ENCODE data around the gene PRR29.

GRCh38 chr17:63995626-63996025, 2.5 kb upstream of the PRR29 start:
- TF ChIP-seq, protein P1, sequence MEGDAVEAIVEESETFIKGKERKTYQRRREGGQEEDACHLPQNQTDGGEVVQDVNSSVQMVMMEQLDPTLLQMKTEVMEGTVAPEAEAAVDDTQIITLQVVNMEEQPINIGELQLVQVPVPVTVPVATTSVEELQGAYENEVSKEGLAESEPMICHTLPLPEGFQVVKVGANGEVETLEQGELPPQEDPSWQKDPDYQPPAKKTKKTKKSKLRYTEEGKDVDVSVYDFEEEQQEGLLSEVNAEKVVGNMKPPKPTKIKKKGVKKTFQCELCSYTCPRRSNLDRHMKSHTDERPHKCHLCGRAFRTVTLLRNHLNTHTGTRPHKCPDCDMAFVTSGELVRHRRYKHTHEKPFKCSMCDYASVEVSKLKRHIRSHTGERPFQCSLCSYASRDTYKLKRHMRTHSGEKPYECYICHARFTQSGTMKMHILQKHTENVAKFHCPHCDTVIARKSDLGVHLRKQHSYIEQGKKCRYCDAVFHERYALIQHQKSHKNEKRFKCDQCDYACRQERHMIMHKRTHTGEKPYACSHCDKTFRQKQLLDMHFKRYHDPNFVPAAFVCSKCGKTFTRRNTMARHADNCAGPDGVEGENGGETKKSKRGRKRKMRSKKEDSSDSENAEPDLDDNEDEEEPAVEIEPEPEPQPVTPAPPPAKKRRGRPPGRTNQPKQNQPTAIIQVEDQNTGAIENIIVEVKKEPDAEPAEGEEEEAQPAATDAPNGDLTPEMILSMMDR (IDR thresholded peaks at IDR 0.05), result no peak
- TF ChIP-seq USF1 (IDR thresholded peaks at IDR 0.05; ENCODE audit: borderline replicate concordance, low read depth) (no peak), REST (IDR thresholded peaks at IDR 0.05; ENCODE audit: low read depth, low read length) (no peak), NFIC (IDR thresholded peaks at IDR 0.05; ENCODE audit: borderline replicate concordance) (no peak), POLR2AphosphoS5 (IDR thresholded peaks at IDR 0.05; ENCODE audit: low read depth, low read length) (no peak), EP300 (IDR thresholded peaks at IDR 0.05; ENCODE audit: borderline replicate concordance in 1 of 2, low read depth in 1 of 2, low read length in 1 of 2) (no peak), ZBTB33 (IDR thresholded peaks at IDR 0.05; ENCODE audit: borderline replicate concordance, low read depth) (no peak)
- TF ChIP-seq, protein P2, sequence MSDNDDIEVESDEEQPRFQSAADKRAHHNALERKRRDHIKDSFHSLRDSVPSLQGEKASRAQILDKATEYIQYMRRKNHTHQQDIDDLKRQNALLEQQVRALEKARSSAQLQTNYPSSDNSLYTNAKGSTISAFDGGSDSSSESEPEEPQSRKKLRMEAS (IDR thresholded peaks at IDR 0.05; ENCODE audit: low read depth), result no peak

Data from SK-N-SH (cell line).